B cell (primary cell): ENCODE data around the gene EFNA1. TPM values are rescaled to one million over a fixed set of nuclear protein-coding genes. Genes with fewer than 3 reads are reported as not detected.

Source experiments
- ATAC-seq: fragments of 200-7000 bp; cut with Tn5 transposase; one replicate; pipeline ENCODE4 v1.10.0; 2021; ENCODE audit warnings: low read depth, mild to moderate bottlenecking, moderate number of reproducible peaks, moderate library complexity
- CTCF ChIA-PET: fragments of 350-600 bp; sonication (Branson Sonifier 250); formaldehyde crosslinking; loops from one replicate; lab custom pipeline; 2021; ENCODE audit warnings: antibody characterized with exemption, inconsistent platforms; lab: Charles Lee
- POLR2A ChIA-PET: fragments of 350-600 bp; sonication (Branson Sonifier 250); formaldehyde crosslinking; loops from one replicate; lab custom pipeline; 2021; ENCODE audit warnings: antibody characterized with exemption; lab: Charles Lee
- DNase-seq: peaks from one replicate; pipeline ENCODE4 v3.0.0; 2013
- H2AFZ ChIP-seq: 2 replicates; pipeline ENCODE4 v1.6.1; 2012; ENCODE audit warnings: mild to moderate bottlenecking, low read depth, low read length; ENCODE audit not compliant: insufficient read depth, poor library complexity, severe bottlenecking
- H3K27ac ChIP-seq, 2 donors: 1 replicate in 1 of 2; 2 replicates in 1 of 2; pipeline ENCODE4 v1.5.1; 2012 to 2013; ENCODE audit warnings: low read length in 2 of 2, mild to moderate bottlenecking in 2 of 2, moderate library complexity in 1 of 2
- H3K27me3 ChIP-seq, 4 experiments: fragments of 200-600 bp in 1 of 4; sonication (generic) in 1 of 4; replicated peaks in 1 of 4; 1 replicate in 2 of 4; 2 replicates in 2 of 4; pipeline versions ENCODE4 v1.6.1 to v1.7.0; 2013 to 2016; ENCODE audit warnings: low read length in 3 of 4, mild to moderate bottlenecking in 2 of 4, mixed read lengths in 1 of 4, moderate library complexity in 1 of 4; ENCODE audit not compliant: insufficient read depth in 4 of 4, control insufficient read depth in 3 of 4; ENCODE audit errors: control extremely low read depth in 1 of 4
- H3K36me3 ChIP-seq, 2 experiments: replicated peaks in 1 of 2; 1 replicate in 1 of 2; 2 replicates in 1 of 2; pipeline versions ENCODE4 v1.6.1 to v1.7.1; 2013; ENCODE audit warnings: low read length in 1 of 2; ENCODE audit not compliant: insufficient read depth in 2 of 2, control insufficient read depth in 1 of 2; ENCODE audit errors: control extremely low read depth in 1 of 2, extremely low read depth in 1 of 2
- H3K4me1 ChIP-seq, 2 donors: fragments of 200-600 bp in 1 of 2; sonication (generic) in 1 of 2; 1 replicate in 1 of 2; 2 replicates in 1 of 2; pipeline versions ENCODE4 v1.5.1 to v1.6.1; 2013 to 2017; ENCODE audit warnings: low read length in 2 of 2; ENCODE audit not compliant: control insufficient read depth in 2 of 2, insufficient read depth in 2 of 2
- H3K4me2 ChIP-seq: replicated peaks from 2 replicates; pipeline ENCODE3; 2012; ENCODE audit warnings: mild to moderate bottlenecking, low read depth, low read length; ENCODE audit not compliant: poor library complexity, severe bottlenecking
- H3K4me3 ChIP-seq, 5 experiments: fragments of 200-600 bp in 1 of 5; sonication (generic) in 1 of 5; 1 replicate in 3 of 5; 2 replicates in 2 of 5; pipeline versions ENCODE4 v1.5.1 to v1.7.0; 2011 to 2016; ENCODE audit warnings: low read length in 4 of 5, mild to moderate bottlenecking in 4 of 5, low read depth in 2 of 5, control low read depth in 1 of 5, moderate library complexity in 1 of 5; ENCODE audit not compliant: insufficient read depth in 1 of 5; ENCODE audit errors: control extremely low read depth in 1 of 5, extremely low read depth in 1 of 5
- H3K79me2 ChIP-seq: fragments of 200-600 bp; sonication (generic); one replicate; pipeline ENCODE4 v1.6.0; 2016; ENCODE audit warnings: low read length; ENCODE audit not compliant: control insufficient read depth, insufficient read depth
- H3K9ac ChIP-seq: fragments of 200-600 bp; sonication (generic); 2 replicates; pipeline ENCODE4 v1.6.1; 2017; ENCODE audit warnings: mild to moderate bottlenecking, low read length, moderate library complexity
- H3K9me3 ChIP-seq, 3 donors: one replicate each; pipeline versions ENCODE4 v1.6.1 to v1.7.1; 2013; ENCODE audit warnings: low read length in 2 of 3; ENCODE audit not compliant: control insufficient read depth in 2 of 3, insufficient read depth in 1 of 3; ENCODE audit errors: control extremely low read depth in 1 of 3
- H4K20me1 ChIP-seq: 2 replicates; pipeline ENCODE4 v1.6.0; 2012; ENCODE audit warnings: mild to moderate bottlenecking, low read length; ENCODE audit not compliant: insufficient read depth, control insufficient read depth, poor library complexity, severe bottlenecking
- H3K27ac Mint-ChIP-seq: one replicate; pipeline ENCODE4 v1.8.0; 2021; ENCODE audit warnings: mixed read lengths
- H3K27me3 Mint-ChIP-seq: one replicate; pipeline ENCODE4 v1.8.0; 2021; ENCODE audit warnings: mixed read lengths
- H3K4me1 Mint-ChIP-seq: one replicate; pipeline ENCODE4 v1.8.0; 2021; ENCODE audit warnings: mixed read lengths
- H3K4me3 Mint-ChIP-seq: one replicate; pipeline ENCODE4 v1.8.0; 2021; ENCODE audit warnings: mixed read lengths
- H3K9me3 Mint-ChIP-seq: one replicate; pipeline ENCODE4 v1.8.0; 2022; ENCODE audit warnings: mixed read lengths; ENCODE audit not compliant: insufficient read depth
- CTCF ChIP-seq: fragments of 200-600 bp; IDR thresholded peaks from one replicate; pipeline ENCODE4 v1.8.0; 2022; ENCODE audit warnings: antibody characterized with exemption, mild to moderate bottlenecking
- EZH2 ChIP-seq: IDR thresholded peaks from 2 replicates; pipeline ENCODE4 v1.6.1; 2012; ENCODE audit warnings: borderline replicate concordance, low read depth, mild to moderate bottlenecking, moderate library complexity, low read length; ENCODE audit not compliant: insufficient read depth, poor library complexity, severe bottlenecking
- WGBS: methylation state at CpG from one replicate; pipeline ENCODE4 v1.1.5; 2013; ENCODE audit warnings: missing lambda C conversion rate; ENCODE audit not compliant: insufficient coverage; 5-methylcytosine and 5-hydroxymethylcytosine counted together
- intact Hi-C: fragments of 100-400 bp; cut with micrococcal nuclease; formaldehyde crosslinking; loops from one replicate; pipeline ENCODE4 v1.10.0; 2022
- polyA plus RNA-seq: library from polyadenylated mRNA; depleted of rRNA; stranded (reverse); fragments of >200 nt; gene quantifications from 2 replicates; pipeline ENCODE4 v1.2.3, GENCODE V29; 2012
- total RNA-seq, 2 donors: library from RNA; stranded (reverse); fragments of 120-200 nt in 1 of 2; gene quantifications; 1 replicate in 1 of 2; 2 replicates in 1 of 2; pipeline versions ENCODE4 v1.2.3 to v1.2.4, GENCODE V29; 2013 to 2022

The EFNA1 gene
- total and polyA plus RNA-seq, 2 donors (not counting 1 experiment from before 2014, with no cell fraction given): 0.28 TPM; not detected in 1

GRCh38 chr1:155179112-155180031, 51.7 kb downstream of the EFNA1 start:
- H3K36me3 ChIP-seq: no peaks in the 10 kb centered on the region
- Mint-ChIP-seq H3K27me3 (no peaks in the 10 kb centered on the region), H3K4me1 (peaks cover 21% of the 10 kb centered on the region), H3K27ac (no peak overlapping the region), H3K9me3 (no peaks in the 10 kb centered on the region), H3K4me3 (no peak overlapping the region)
- H3K4me3 ChIP-seq: no peak overlapping the region
- H3K4me1 ChIP-seq: peaks cover 8 to 20% of the 10 kb centered on the region in 2 donors
- H2AFZ ChIP-seq: no peak overlapping the region
- no peak overlapping the region for H3K4me2 ChIP-seq
- 92% methylated on average over 29 of the region's 31 CpGs for WGBS
- H3K9me3 ChIP-seq: no peaks in the 10 kb centered on the region
- DNase-seq: peak; percentile 15
- H4K20me1 ChIP-seq: no peaks in the 10 kb centered on the region
- POLR2A ChIA-PET: no interaction called here
- H3K79me2 ChIP-seq: no peaks in the 10 kb centered on the region
- no peak for TF ChIP-seq CTCF
- no peak for TF ChIP-seq EZH2
- H3K27me3 ChIP-seq: no peaks in the 10 kb centered on the region
- no peak for ATAC-seq
- intact Hi-C loops: no loop called here
- H3K27ac ChIP-seq: no peak overlapping the region
- CTCF ChIA-PET: interaction anchor here (0.6 to 12.7 kb wide), 8 partner anchors 10 to 94 kb away, joined by 3 to 196 read pairs (median 4); no protein-coding TSS in a partner anchor
- no peak overlapping the region for H3K9ac ChIP-seq
